Upper lobe of right lung (tissue), 1 donor: ENCODE measurements around the gene WBP1L. TPM values are rescaled to one million over a fixed set of nuclear protein-coding genes. Genes with fewer than 3 reads are reported as not detected.
"Not testable (repeated sequence)": the region's sequence is repeated elsewhere in the genome, so short reads cannot be mapped to it uniquely, and the experiment has no call there.

Experiments used
- ATAC-seq: fragments of 200-7000 bp; cut with Tn5 transposase; one replicate; pipeline ENCODE4 v1.9.1; 2020; ENCODE audit warnings: mild to moderate bottlenecking, moderate library complexity
- DNase-seq: peaks from one replicate; pipeline ENCODE4 v3.0.0-alpha.2; 2020
- H3K27ac ChIP-seq: fragments of 200-600 bp; one replicate; pipeline ENCODE4 v1.8.0; 2022
- H3K27me3 ChIP-seq: fragments of 200-600 bp; one replicate; pipeline ENCODE4 v1.8.0; 2022; ENCODE audit warnings: mild to moderate bottlenecking
- H3K36me3 ChIP-seq: fragments of 200-600 bp; one replicate; pipeline ENCODE4 v1.8.0; 2022
- H3K4me1 ChIP-seq: fragments of 200-600 bp; one replicate; pipeline ENCODE4 v1.8.0; 2022
- H3K4me3 ChIP-seq: fragments of 200-600 bp; one replicate; pipeline ENCODE4 v1.8.0; 2022; ENCODE audit warnings: mild to moderate bottlenecking
- H3K9me3 ChIP-seq: fragments of 200-600 bp; one replicate; pipeline ENCODE4 v1.8.0; 2022
- CTCF ChIP-seq: fragments of 200-600 bp; IDR thresholded peaks from one replicate; pipeline ENCODE4 v1.8.0; 2022; ENCODE audit warnings: antibody characterized with exemption
- intact Hi-C: fragments of 100-400 bp; cut with DNase I; formaldehyde crosslinking; loops from one replicate; pipeline ENCODE4 v1.11.0; 2022
- total RNA-seq: library from RNA; stranded (reverse); fragmentation: NEBNext Ultra II Directional; extraction: Animal tissue kit (Norgen Biotek cat#: 25700); gene quantifications from one replicate; pipeline ENCODE4 v1.2.1, GENCODE V29; 2021
- donor health status: DM: no; HTN: yes; CAD: no; lungs with severe emphysema.

The WBP1L gene
- total RNA-seq, 1 donor from 2014 or later, result 49.0 TPM

GRCh38 chr10:102753718-102754117 is 10.0 kb downstream of the WBP1L start:
- Histone ChIP-seq H3K27ac (peak overlapping the region; percentile 63), H3K4me3 (no peak overlapping the region)
- intact Hi-C loops, result no loop called here

GRCh38 chr10:102757323-102757722 is 13.6 kb downstream of the WBP1L start:
- ATAC-seq, result no peak
- Histone ChIP-seq H3K27ac (no peak overlapping the region), H3K27me3 (no peaks in the 10 kb centered on the region), H3K9me3 (no peaks in the 10 kb centered on the region), H3K4me3 (no peak overlapping the region), H3K36me3 (no peaks in the 10 kb centered on the region), H3K4me1 (peaks cover 41% of the 10 kb centered on the region)
- intact Hi-C loops, result no loop called here
- TF ChIP-seq CTCF, result no peak
- DNase-seq, result no peak

More at GRCh38 chr10:102753718-102754117, 10.0 kb downstream of the WBP1L start:
- ATAC-seq (no peak), DNase-seq (no peak)
- H3K9me3 ChIP-seq, result no peaks in the 10 kb centered on the region
- no peaks in the 10 kb centered on the region for H3K36me3 ChIP-seq
- TF ChIP-seq CTCF, result no peak
- H3K4me1 ChIP-seq, result peaks cover 28% of the 10 kb centered on the region
- H3K27me3 ChIP-seq, result no peaks in the 10 kb centered on the region

- no peak for DNase-seq
- ATAC-seq, result no peak
- Histone ChIP-seq H3K27ac (peak overlapping the region; percentile 71), H3K4me1 (peaks cover 36% of the 10 kb centered on the region), H3K36me3 (no peaks in the 10 kb centered on the region), H3K27me3 (no peaks in the 10 kb centered on the region), H3K9me3 (no peaks in the 10 kb centered on the region), H3K4me3 (no peak overlapping the region)
- no peak for TF ChIP-seq CTCF
- intact Hi-C loops, result no loop called here
Measured at GRCh38 chr10:102758240-102758932, 14.6 kb downstream of the WBP1L start.

- DNase-seq, H3K27me3 ChIP-seq, ATAC-seq, intact Hi-C loops, H3K36me3 ChIP-seq, H3K9me3 ChIP-seq, H3K4me3 ChIP-seq: not testable (repeated sequence)
- H3K27ac ChIP-seq, result peak overlapping the region; percentile 71
- peaks cover 35% of the 10 kb centered on the region for H3K4me1 ChIP-seq
Measured at GRCh38 chr10:102758933-102759262, 15.2 kb downstream of the WBP1L start.

GRCh38 chr10:102759497-102760210 is 15.9 kb downstream of the WBP1L start:
- ATAC-seq (no peak), DNase-seq (no peak)
- no peak for TF ChIP-seq CTCF
- Histone ChIP-seq H3K27ac (peak overlapping the region; percentile 71), H3K9me3 (no peaks in the 10 kb centered on the region), H3K4me1 (peaks cover 38% of the 10 kb centered on the region), H3K27me3 (no peaks in the 10 kb centered on the region), H3K4me3 (no peak overlapping the region), H3K36me3 (no peaks in the 10 kb centered on the region)
- intact Hi-C loops, result no loop called here

GRCh38 chr10:102761981-102762380 is 18.2 kb downstream of the WBP1L start:
- intact Hi-C loops, result no loop called here
- TF ChIP-seq CTCF, result no peak
- ATAC-seq, result no peak
- DNase-seq, result no peak
- Histone ChIP-seq H3K4me1 (peaks cover 51% of the 10 kb centered on the region), H3K27ac (no peak overlapping the region), H3K27me3 (no peaks in the 10 kb centered on the region), H3K36me3 (no peaks in the 10 kb centered on the region), H3K4me3 (no peak overlapping the region), H3K9me3 (no peaks in the 10 kb centered on the region)
